Heart left ventricle (tissue), 13 donors: ENCODE measurements around the gene ACTR3C.

ENCODE experiments used
- CTCF ChIP-seq, 12 donors: fragments of 200-600 bp; sonication (generic) in 4 of 12; IDR thresholded peaks; one replicate each; pipeline versions ENCODE4 v1.5.0 to v1.8.0; 2018 to 2022; ENCODE audit warnings: antibody characterized with exemption in 12 of 12, mild to moderate bottlenecking in 5 of 12
- POLR2A ChIP-seq, 2 donors: fragments of 450-650 bp; IDR thresholded peaks; one replicate each; pipeline ENCODE4 v1.6.1; 2017; ENCODE audit warnings: antibody characterized with exemption in 2 of 2, mild to moderate bottlenecking in 2 of 2, moderate library complexity in 2 of 2
- donor health status: ischemic (EF 13 %, LVEDD 7.1; RV severe dilation, severe dysfunction).
- donor health status: DM: no; HTN: yes; CAD: no.
- donor health status: DM: no; HTN: no; CAD: no.
- donor health status: ischemic (EF 25% LVEDD 6.9; RV normal size, moderate dysfunction).
- donor health status: ischemic (EF 25% LVEDD 5.7; RV mildly dilated, moderate dysfunction).
- donor health status: ischemic (EF 35%, LVEDD 5.7; RV mildly dilated, moderate dysfunction).
- donor health status: nonischemic (EF 11% LVEDD 7.7; RV severe dilation, severe dysfunction).
- donor health status: DM: yes; HTN: yes; CAD: no.
- donor health status: PGD.
- donor health status: ischemic (EF 29% LVEDD 5.4; RV normal size, mild dysfunction).
- donor health status: nonischemic (EF 23%, LVEDD 6.1; RV moderate dilation, normal function).

DNA sequence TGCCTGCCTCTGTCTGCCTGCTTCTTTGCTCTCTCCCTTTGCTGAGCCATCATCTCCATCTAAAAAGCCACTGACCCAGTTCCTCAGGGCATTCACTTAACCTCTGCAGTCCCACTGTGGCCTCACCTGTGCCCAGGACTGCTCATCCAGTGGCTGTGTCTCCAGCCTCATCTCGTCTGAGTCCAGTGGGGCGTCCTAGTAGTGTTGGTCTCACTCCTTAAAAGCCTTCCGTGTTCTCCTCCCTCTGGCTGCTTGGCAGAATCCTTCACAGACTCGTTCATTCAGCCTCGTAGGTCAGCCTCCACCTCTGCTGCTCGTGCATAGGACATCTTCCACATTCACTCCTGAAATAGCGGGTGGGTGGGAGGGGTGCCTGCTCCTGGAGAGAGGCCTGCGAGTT is 10.8 kb upstream of the ACTR3C start:
- TF ChIP-seq CTCF (IDR thresholded peaks at IDR 0.05): no peak
- no peak for TF ChIP-seq POLR2A (IDR thresholded peaks at IDR 0.05)
